Caco-2 (cell line): ENCODE data around the gene ZMAT5. TPM values are rescaled to one million over a fixed set of nuclear protein-coding genes. Genes with fewer than 3 reads are reported as not detected.

Source experiments
- BruUV-seq: library from RNA; stranded (reverse); fragments of 400-500 nt; replicated peaks from 2 replicates; lab custom pipeline; 2021; lab: Mats Ljungman, UMichigan
- CTCF ChIA-PET: fragments of 300-600 bp; sonication (Branson Sonifier 250); formaldehyde crosslinking; loops from one replicate; lab custom pipeline; 2022; ENCODE audit warnings: antibody characterized with exemption; lab: Charles Lee
- POLR2A ChIA-PET: fragments of 300-600 bp; sonication (Branson Sonifier 250); formaldehyde crosslinking; loops from one replicate; lab custom pipeline; 2022; ENCODE audit warnings: antibody characterized with exemption; lab: Charles Lee
- DNase-seq, 2 experiments: peaks; one replicate each; pipeline versions ENCODE4 v3.0.0 to v3.0.0-alpha.2; 2020 to 2022
- H3K27me3 ChIP-seq: replicated peaks from 2 replicates; pipeline ENCODE4 v1.6.0; 2011; ENCODE audit warnings: low read length; ENCODE audit not compliant: control insufficient read depth, insufficient read depth
- H3K36me3 ChIP-seq: 2 replicates; pipeline ENCODE4 v1.5.1; 2011; ENCODE audit warnings: low read length; ENCODE audit not compliant: control insufficient read depth, insufficient read depth
- H3K4me1 ChIP-seq: fragments of 250-450 bp; sonication (Bioruptor Pico); 2 replicates; pipeline ENCODE4 v1.5.1; 2020; ENCODE audit warnings: mild to moderate bottlenecking
- H3K4me3 ChIP-seq: 2 replicates; pipeline ENCODE4 v1.5.1; 2011; ENCODE audit warnings: low read depth, mild to moderate bottlenecking, control low read depth, low read length
- H3K9me3 ChIP-seq: fragments of 250-450 bp; sonication (Bioruptor Pico); 2 replicates; pipeline ENCODE4 v1.5.1; 2020; ENCODE audit warnings: mild to moderate bottlenecking, moderate library complexity
- H3K27ac Mint-ChIP-seq: one replicate; pipeline ENCODE4 v1.8.0; 2022; ENCODE audit warnings: mixed read lengths; ENCODE audit not compliant: unreplicated experiment
- H3K27me3 Mint-ChIP-seq: one replicate; pipeline ENCODE4 v1.8.0; 2022; ENCODE audit warnings: mixed read lengths; ENCODE audit not compliant: insufficient read depth, unreplicated experiment
- H3K36me3 Mint-ChIP-seq: one replicate; pipeline ENCODE4 v1.8.0; 2022; ENCODE audit warnings: mild to moderate bottlenecking, mixed read lengths; ENCODE audit not compliant: insufficient read depth, unreplicated experiment
- H3K4me1 Mint-ChIP-seq: one replicate; pipeline ENCODE4 v1.8.0; 2022; ENCODE audit warnings: low read depth, mixed read lengths; ENCODE audit not compliant: unreplicated experiment
- H3K4me3 Mint-ChIP-seq: one replicate; pipeline ENCODE4 v1.8.0; 2022; ENCODE audit warnings: mild to moderate bottlenecking, moderate library complexity, mixed read lengths; ENCODE audit not compliant: unreplicated experiment
- H3K9me3 Mint-ChIP-seq: one replicate; pipeline ENCODE4 v1.8.0; 2022; ENCODE audit warnings: mixed read lengths; ENCODE audit not compliant: unreplicated experiment
- CTCF ChIP-seq, 2 experiments: fragments of 200-600 bp in 1 of 2; IDR thresholded peaks; 1 replicate in 1 of 2; 2 replicates in 1 of 2; pipeline versions ENCODE4 v1.5.1 to v1.8.0; 2011 to 2022; ENCODE audit warnings: antibody characterized with exemption in 1 of 2, control low read depth in 1 of 2, inconsistent platforms in 1 of 2, low read depth in 1 of 2, low read length in 1 of 2, mild to moderate bottlenecking in 1 of 2, moderate library complexity in 1 of 2; ENCODE audit not compliant: insufficient read depth in 1 of 2, severe bottlenecking in 1 of 2, unreplicated experiment in 1 of 2
- intact Hi-C: fragments of 100-400 bp; cut with micrococcal nuclease; formaldehyde crosslinking; loops from one replicate; pipeline ENCODE4 v1.10.0; 2022; ENCODE audit not compliant: unreplicated experiment
- total RNA-seq: library from RNA; stranded (reverse); gene quantifications from 2 replicates; pipeline ENCODE4 v1.2.3, GENCODE V29; 2022

Gene ZMAT5
- total RNA-seq, 1 experiment from 2014 or later, result 19.7 TPM

DNA sequence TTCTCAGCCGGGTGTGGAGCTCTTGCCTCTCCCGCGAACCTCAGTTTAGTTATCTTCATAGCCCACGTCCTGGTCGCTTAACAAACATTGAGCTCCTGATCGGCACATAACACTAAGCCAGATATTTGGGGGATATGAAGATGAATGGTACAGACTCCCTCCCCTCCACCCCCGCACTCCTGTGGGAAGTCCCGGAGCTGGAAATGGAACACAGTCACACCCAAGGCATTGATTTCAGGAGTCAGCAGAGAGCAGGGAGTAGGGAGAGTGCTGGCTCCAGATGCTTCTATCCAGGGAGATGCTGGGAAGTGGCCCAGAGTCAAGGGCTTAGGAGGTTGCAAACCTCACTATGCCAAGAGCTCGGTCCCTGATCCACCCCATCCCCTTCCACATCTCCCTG is 73.1 kb downstream of the ZMAT5 start:
- CTCF ChIA-PET, result interaction anchor here (0.6 kb wide), 1 partner anchor 8 kb away, joined by 4 read pairs; no protein-coding TSS in a partner anchor
- no peak for DNase-seq
- no peaks in the 10 kb centered on the region for H3K36me3 ChIP-seq
- no peaks in the 10 kb centered on the region for H3K9me3 Mint-ChIP-seq
- no peak overlapping the region for H3K4me3 Mint-ChIP-seq
- intact Hi-C loops, result no loop called here
- no peaks in the 10 kb centered on the region for H3K9me3 ChIP-seq
- no peak overlapping the region for H3K27ac Mint-ChIP-seq
- BruUV-seq, result no TSS peak
- POLR2A ChIA-PET, result no interaction called here
- no peaks in the 10 kb centered on the region for H3K27me3 Mint-ChIP-seq
- H3K36me3 Mint-ChIP-seq, result peaks cover 6% of the 10 kb centered on the region
- no peak overlapping the region for H3K4me3 ChIP-seq
- H3K4me1 Mint-ChIP-seq, result no peaks in the 10 kb centered on the region
- no peak for TF ChIP-seq CTCF (IDR thresholded peaks at IDR 0.05; ENCODE audit: insufficient read depth in 1 of 2, low read depth in 1 of 2, low read length in 1 of 2, severe bottlenecking in 1 of 2, unreplicated experiment in 1 of 2)
- no peaks in the 10 kb centered on the region for H3K27me3 ChIP-seq
- no peaks in the 10 kb centered on the region for H3K4me1 ChIP-seq

DNA sequence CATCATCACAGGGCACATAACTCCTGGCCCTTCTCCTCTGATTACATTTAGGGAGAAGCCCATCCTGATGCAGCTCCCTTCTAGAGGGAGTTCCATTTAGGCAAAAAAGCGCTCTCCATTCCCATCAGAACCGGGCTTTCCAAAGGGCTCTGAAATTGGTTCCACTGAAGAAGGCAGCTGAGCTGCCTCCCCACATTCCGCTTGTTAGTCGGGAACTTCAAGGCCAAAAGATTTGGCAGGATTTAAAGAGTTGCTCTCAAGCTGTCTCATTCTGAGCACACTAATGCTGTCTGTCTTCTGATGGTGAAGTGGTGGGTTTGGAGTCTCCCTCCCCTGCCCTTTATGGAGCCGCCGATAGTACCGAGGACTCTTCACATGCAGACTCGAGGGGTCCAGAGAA is 73.6 kb downstream of the ZMAT5 start:
- Histone ChIP-seq H3K27me3 (no peaks in the 10 kb centered on the region), H3K36me3 (no peaks in the 10 kb centered on the region), H3K9me3 (no peaks in the 10 kb centered on the region), H3K4me3 (no peak overlapping the region), H3K4me1 (no peaks in the 10 kb centered on the region)
- intact Hi-C loops, result no loop called here
- Mint-ChIP-seq H3K4me3 (no peak overlapping the region), H3K27me3 (no peaks in the 10 kb centered on the region), H3K9me3 (no peaks in the 10 kb centered on the region), H3K4me1 (no peaks in the 10 kb centered on the region), H3K27ac (no peak overlapping the region), H3K36me3 (peaks cover 6% of the 10 kb centered on the region)
- no TSS peak for BruUV-seq
- no peak for TF ChIP-seq CTCF (IDR thresholded peaks at IDR 0.05; ENCODE audit: insufficient read depth in 1 of 2, low read depth in 1 of 2, low read length in 1 of 2, severe bottlenecking in 1 of 2, unreplicated experiment in 1 of 2)
- no peak for DNase-seq
- POLR2A ChIA-PET, result no interaction called here
- CTCF ChIA-PET, result interaction anchor here (0.6 kb wide), 1 partner anchor 7 kb away, joined by 4 read pairs; no protein-coding TSS in a partner anchor

DNA sequence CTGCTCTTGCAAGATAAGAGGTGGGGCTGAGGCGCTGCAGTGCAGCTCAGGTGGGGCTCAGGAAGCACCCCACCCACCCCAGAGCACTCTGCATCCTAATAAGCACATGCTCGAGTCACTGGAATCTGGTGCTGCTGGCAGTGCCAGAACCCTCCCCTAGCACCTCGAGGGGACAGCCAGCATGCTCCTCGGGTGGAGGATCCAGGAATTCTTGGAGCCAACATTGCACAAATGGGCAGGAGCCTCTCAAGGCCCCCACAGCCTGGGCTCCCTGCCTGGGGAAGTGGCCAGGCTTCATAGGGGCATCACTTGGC is 74.5 kb downstream of the ZMAT5 start:
- Mint-ChIP-seq H3K4me3 (no peak overlapping the region), H3K9me3 (no peaks in the 10 kb centered on the region), H3K27me3 (no peaks in the 10 kb centered on the region), H3K4me1 (no peaks in the 10 kb centered on the region), H3K27ac (no peak overlapping the region), H3K36me3 (peaks cover 6% of the 10 kb centered on the region)
- BruUV-seq, result no TSS peak
- intact Hi-C loops, result no loop called here
- Histone ChIP-seq H3K9me3 (no peaks in the 10 kb centered on the region), H3K27me3 (no peaks in the 10 kb centered on the region), H3K4me1 (no peaks in the 10 kb centered on the region), H3K4me3 (no peak overlapping the region), H3K36me3 (no peaks in the 10 kb centered on the region)
- CTCF ChIA-PET, result no interaction called here
- POLR2A ChIA-PET, result no interaction called here
- no peak for TF ChIP-seq CTCF (IDR thresholded peaks at IDR 0.05; ENCODE audit: insufficient read depth in 1 of 2, low read depth in 1 of 2, low read length in 1 of 2, severe bottlenecking in 1 of 2, unreplicated experiment in 1 of 2)
- no peak for DNase-seq
